GM19463 (cell line): Measurements from ENCODE around the gene IRF8.
"Not testable (repeated sequence)": the region's sequence is repeated elsewhere in the genome, so short reads cannot be mapped to it uniquely, and the experiment has no call there.

Experiments used
- ATAC-seq: cut with Tn5 transposase; IDR thresholded peaks from one replicate; pipeline ENCODE4 v1.9.1; 2021; ENCODE audit warnings: mild to moderate bottlenecking, moderate library complexity; ENCODE audit not compliant: unreplicated experiment

The IRF8 gene

GRCh38 chr16:85929259-85929721 is 30.3 kb downstream of the IRF8 start:
- no peak for ATAC-seq

- ATAC-seq = no peak
These were observed 31.3 kb downstream of the IRF8 start for GRCh38 chr16:85930301-85930700.

- no peak for ATAC-seq
These were observed 32.8 kb downstream of the IRF8 start for GRCh38 chr16:85931596-85932402.

DNA sequence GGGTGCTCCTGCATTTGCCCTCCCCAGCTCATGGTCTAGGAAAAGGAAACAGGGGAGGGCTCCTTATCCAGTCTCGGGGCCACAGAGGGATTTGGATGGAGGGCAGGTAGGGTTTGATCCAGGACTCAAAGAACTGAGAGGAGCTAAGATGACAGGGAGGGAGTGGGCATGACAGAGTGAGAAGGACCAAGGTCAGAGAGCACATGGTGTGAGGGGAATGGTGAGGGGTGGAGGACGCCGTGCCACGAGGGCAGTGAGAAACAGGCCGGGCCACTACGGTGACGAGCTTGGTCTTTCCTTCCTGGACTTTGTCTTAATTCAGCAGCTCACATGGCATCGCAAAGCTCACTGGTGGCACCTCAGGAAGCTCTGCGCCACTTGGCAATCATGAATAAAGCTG is 35.2 kb downstream of the IRF8 start:
- no peak for ATAC-seq

GRCh38 chr16:85935391-85935973 is 36.5 kb downstream of the IRF8 start:
- peak; percentile 22 for ATAC-seq

GRCh38 chr16:85935974-85936760 is 37.2 kb downstream of the IRF8 start:
- peak; percentile 78 for ATAC-seq

DNA sequence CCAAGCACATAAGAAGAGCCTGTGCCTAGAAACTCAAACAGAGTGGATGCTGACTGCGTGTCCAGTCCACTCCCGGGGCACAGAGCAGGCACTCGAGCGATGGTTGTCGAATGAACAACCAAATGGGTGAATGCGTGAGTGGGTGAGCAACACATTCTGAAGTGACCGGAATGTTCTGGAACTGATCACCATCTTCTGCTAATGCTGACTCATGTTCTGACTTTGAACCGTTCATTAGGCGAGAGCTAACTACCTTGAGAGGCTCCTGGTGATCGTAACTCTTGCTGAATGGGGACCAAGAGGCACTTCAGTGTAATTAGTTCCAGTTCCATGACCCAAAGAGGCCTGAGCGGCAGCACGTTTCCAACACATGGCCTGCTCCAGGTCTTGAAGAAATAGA is 37.9 kb downstream of the IRF8 start:
- peak; percentile 6 for ATAC-seq

GRCh38 chr16:85940214-85940613 is 41.3 kb downstream of the IRF8 start:
- no peak for ATAC-seq

DNA sequence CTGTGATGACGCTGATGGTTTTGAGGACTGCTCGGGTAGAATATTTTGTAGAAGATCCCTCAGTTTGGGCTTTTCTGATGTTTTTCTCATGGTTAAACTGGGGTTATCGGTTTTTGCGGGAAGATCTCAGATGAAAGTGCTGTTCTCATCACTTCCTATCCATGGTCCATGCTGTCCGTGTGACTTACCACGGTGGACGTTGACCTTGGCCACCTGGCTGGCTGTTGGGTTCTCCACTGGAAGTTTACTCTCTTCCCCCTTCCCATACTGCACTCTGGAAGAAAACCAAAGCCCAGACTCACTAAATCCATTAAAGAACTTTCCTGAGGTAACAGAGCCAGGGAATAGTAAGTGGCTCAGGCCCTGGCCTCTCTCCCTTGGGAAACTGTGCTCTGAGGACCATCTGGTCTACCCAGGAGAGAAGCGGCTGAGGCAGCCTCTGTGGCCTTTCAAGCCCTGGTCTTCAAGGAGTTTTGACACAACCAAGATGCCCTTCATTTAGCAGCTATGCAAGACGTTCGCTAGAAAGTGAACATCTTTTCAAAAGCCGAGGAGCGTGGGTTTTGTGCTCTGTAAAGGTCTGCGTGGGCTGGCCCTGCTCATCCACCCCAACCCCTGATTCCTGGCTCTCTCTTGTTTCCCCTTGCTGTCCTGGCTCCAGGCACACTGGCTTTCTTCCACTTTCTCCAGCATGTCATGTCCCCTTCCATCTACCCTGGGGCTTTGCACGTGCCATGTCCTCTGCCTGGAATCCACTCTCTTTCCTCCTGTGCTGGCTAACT is 43.1 kb downstream of the IRF8 start:
- no peak for ATAC-seq

- not testable (repeated sequence) for ATAC-seq
These were observed 43.7 kb downstream of the IRF8 start for GRCh38 chr16:85942659-85943058.

- no peak for ATAC-seq
These were observed 44.7 kb downstream of the IRF8 start for GRCh38 chr16:85943711-85944110.

GRCh38 chr16:85944572-85945423 is 45.8 kb downstream of the IRF8 start:
- ATAC-seq = no peak

- no peak for ATAC-seq
These were observed 46.4 kb downstream of the IRF8 start for GRCh38 chr16:85945424-85945751.

DNA sequence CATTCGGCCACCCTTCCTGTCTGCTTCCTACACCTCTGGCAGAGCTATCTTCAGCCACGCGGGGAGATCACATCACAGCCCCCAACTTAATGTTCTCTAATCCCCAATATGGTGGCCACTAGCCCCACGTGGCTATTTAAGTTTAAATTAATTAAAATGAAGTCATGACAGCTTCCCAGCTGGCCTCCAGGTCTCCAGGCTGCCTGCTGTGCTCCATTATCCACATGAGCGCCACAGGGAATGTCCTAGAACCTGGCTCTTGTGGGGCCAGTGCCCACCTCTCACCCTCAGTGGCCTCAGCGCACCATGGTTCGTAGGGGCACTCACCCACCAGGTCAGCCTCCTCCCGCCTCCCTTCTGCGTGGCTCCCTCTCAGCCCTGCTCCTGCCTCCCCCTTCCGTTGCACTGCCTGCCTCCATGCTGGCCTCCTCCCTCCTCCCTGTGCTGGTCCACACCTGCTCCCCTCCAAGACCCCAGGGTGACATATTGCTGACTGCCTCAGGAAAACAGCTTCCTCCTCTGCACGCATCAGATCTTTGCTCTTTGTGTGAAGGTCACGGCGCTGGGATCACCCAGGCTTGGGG is 47.7 kb downstream of the IRF8 start:
- no peak for ATAC-seq

GRCh38 chr16:85947230-85948137 is 48.5 kb downstream of the IRF8 start:
- ATAC-seq = peak; percentile 73

DNA sequence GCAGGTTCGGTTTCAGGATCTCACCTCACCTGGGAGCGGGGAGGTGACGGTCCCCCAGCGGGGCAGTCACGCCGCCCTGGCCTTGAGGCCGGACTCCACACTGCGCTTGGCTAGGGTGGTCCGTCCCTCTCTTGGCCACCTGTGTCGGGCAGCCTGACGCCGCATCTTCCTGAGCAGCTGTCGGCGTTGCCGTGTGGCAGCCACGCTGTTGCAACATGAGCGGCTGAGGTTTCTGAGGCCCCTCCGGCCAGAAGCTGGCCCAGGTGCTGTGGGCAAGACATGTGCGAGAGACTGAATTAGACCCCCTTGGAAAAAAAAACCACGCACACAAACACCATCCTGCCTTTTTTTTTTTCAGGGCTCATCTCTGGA is 49.2 kb downstream of the IRF8 start:
- ATAC-seq = peak; percentile 15

- no peak for ATAC-seq
These were observed 49.8 kb downstream of the IRF8 start for GRCh38 chr16:85948616-85949265.
